ENCODE results near the gene CITED4. TPM values are rescaled to one million over a fixed set of nuclear protein-coding genes. Genes with fewer than 3 reads are reported as not detected.

Gene CITED4
- total RNA-seq, result 1 to 10 TPM; 2.9 to 4.4 TPM

GRCh38 chr1:40862008-40862863 is at the start of gene CITED4:
CITED4 (minus strand) TSS chr1:40862363; CDS start chr1:40862127, 236 bp downstream.
- Mint-ChIP-seq H3K27me3 (peaks cover 30% of the 10 kb centered on the region), H3K4me3 (peak within 1 kb of the TSS; percentile 82), H3K36me3 (peaks cover 2% of the 10 kb centered on the region), H3K4me1 (peaks cover 22% of the 10 kb centered on the region), H3K27ac (peak within 1 kb of the TSS; percentile 97), H3K9me3 (ENCODE audit: low read depth) (no peaks in the 10 kb centered on the region)
- DNase-seq (peak; percentile 97), ATAC-seq (peak; percentile 92)
- CTCF ChIA-PET, result interaction anchor here (0.6 to 8.3 kb wide), 22 partner anchors 9 to 968 kb away, joined by 3 to 195 read pairs (median 4); partner anchors contain the start of gene CTPS1

- H3K4me1 Mint-ChIP-seq, result no peaks in the 10 kb centered on the region
Observed at GRCh38 chr1:40911105-40911504, 48.9 kb upstream of the CITED4 start.

GRCh38 chr1:40909281-40909680 is 47.1 kb upstream of the CITED4 start:
- Mint-ChIP-seq H3K27me3 (no peaks in the 10 kb centered on the region), H3K4me1 (no peaks in the 10 kb centered on the region), H3K4me3 (no peak overlapping the region), H3K36me3 (no peaks in the 10 kb centered on the region), H3K9me3 (ENCODE audit: low read depth) (no peaks in the 10 kb centered on the region), H3K27ac (no peak overlapping the region)
- no peak for DNase-seq
- CTCF ChIA-PET, result interaction anchor here (1.6 kb wide), 1 partner anchor 43 kb away, joined by 4 read pairs; no protein-coding TSS in a partner anchor
- no peak for ATAC-seq

More at GRCh38 chr1:40911105-40911504, 48.9 kb upstream of the CITED4 start:
- Mint-ChIP-seq H3K27ac (no peak overlapping the region), H3K27me3 (no peaks in the 10 kb centered on the region), H3K4me3 (no peak overlapping the region), H3K9me3 (ENCODE audit: low read depth) (no peaks in the 10 kb centered on the region), H3K36me3 (no peaks in the 10 kb centered on the region)
- CTCF ChIA-PET, result interaction anchor here (0.8 kb wide), 1 partner anchor 35 kb away, joined by 3 read pairs; no protein-coding TSS in a partner anchor
- ATAC-seq, result no peak
- no peak for DNase-seq

GRCh38 chr1:40908350-40908749 is 46.2 kb upstream of the CITED4 start:
- Mint-ChIP-seq H3K9me3 (ENCODE audit: low read depth) (no peaks in the 10 kb centered on the region), H3K27me3 (no peaks in the 10 kb centered on the region), H3K36me3 (no peaks in the 10 kb centered on the region), H3K4me1 (no peaks in the 10 kb centered on the region), H3K27ac (no peak overlapping the region), H3K4me3 (no peak overlapping the region)
- ATAC-seq, result no peak
- CTCF ChIA-PET, result no interaction called here
- no peak for DNase-seq

- Mint-ChIP-seq H3K9me3 (ENCODE audit: low read depth) (no peaks in the 10 kb centered on the region), H3K27ac (no peak overlapping the region), H3K4me1 (no peaks in the 10 kb centered on the region), H3K27me3 (no peaks in the 10 kb centered on the region), H3K36me3 (no peaks in the 10 kb centered on the region), H3K4me3 (no peak overlapping the region)
- CTCF ChIA-PET, result no interaction called here
- no peak for DNase-seq
- ATAC-seq, result no peak
Observed at GRCh38 chr1:40907899-40908298, 45.7 kb upstream of the CITED4 start.

- no peak overlapping the region for H3K4me3 Mint-ChIP-seq
- ATAC-seq (no peak), DNase-seq (no peak)
- no peaks in the 10 kb centered on the region for H3K36me3 Mint-ChIP-seq
- no peak overlapping the region for H3K27ac Mint-ChIP-seq
- H3K27me3 Mint-ChIP-seq, result no peaks in the 10 kb centered on the region
- CTCF ChIA-PET, result no interaction called here
- H3K4me1 Mint-ChIP-seq, result no peaks in the 10 kb centered on the region
- H3K9me3 Mint-ChIP-seq (ENCODE audit: low read depth), result no peaks in the 10 kb centered on the region
Observed at GRCh38 chr1:40906781-40907400, 44.7 kb upstream of the CITED4 start.

- Mint-ChIP-seq H3K9me3 (ENCODE audit: low read depth) (no peaks in the 10 kb centered on the region), H3K4me3 (no peak overlapping the region), H3K27ac (no peak overlapping the region), H3K27me3 (no peaks in the 10 kb centered on the region), H3K36me3 (no peaks in the 10 kb centered on the region), H3K4me1 (no peaks in the 10 kb centered on the region)
- no peak for ATAC-seq
- DNase-seq, result no peak
- CTCF ChIA-PET, result no interaction called here
Observed at GRCh38 chr1:40905061-40905460, 42.9 kb upstream of the CITED4 start.

GRCh38 chr1:40903106-40903505 is 40.9 kb upstream of the CITED4 start:
- H3K4me1 Mint-ChIP-seq, result peaks cover 1% of the 10 kb centered on the region
- no peaks in the 10 kb centered on the region for H3K36me3 Mint-ChIP-seq
- CTCF ChIA-PET, result no interaction called here
- no peak overlapping the region for H3K27ac Mint-ChIP-seq
- no peak for ATAC-seq
- no peaks in the 10 kb centered on the region for H3K9me3 Mint-ChIP-seq (ENCODE audit: low read depth)
- DNase-seq, result no peak
- H3K4me3 Mint-ChIP-seq, result no peak overlapping the region
- H3K27me3 Mint-ChIP-seq, result no peaks in the 10 kb centered on the region

- no peak overlapping the region for H3K4me3 Mint-ChIP-seq
- CTCF ChIA-PET, result no interaction called here
- H3K9me3 Mint-ChIP-seq (ENCODE audit: low read depth), result no peaks in the 10 kb centered on the region
- DNase-seq (no peak), ATAC-seq (no peak)
- no peaks in the 10 kb centered on the region for H3K36me3 Mint-ChIP-seq
- peaks cover 3% of the 10 kb centered on the region for H3K4me1 Mint-ChIP-seq
- no peaks in the 10 kb centered on the region for H3K27me3 Mint-ChIP-seq
- H3K27ac Mint-ChIP-seq, result no peak overlapping the region
Observed at GRCh38 chr1:40901886-40902852, 40.0 kb upstream of the CITED4 start.

GRCh38 chr1:40899230-40899870 is 37.2 kb upstream of the CITED4 start:
- Mint-ChIP-seq H3K4me1 (peaks cover 3% of the 10 kb centered on the region), H3K27me3 (no peaks in the 10 kb centered on the region), H3K27ac (no peak overlapping the region), H3K36me3 (peaks cover 10% of the 10 kb centered on the region), H3K9me3 (ENCODE audit: low read depth) (peaks cover 8% of the 10 kb centered on the region), H3K4me3 (no peak overlapping the region)
- ATAC-seq, result no peak
- CTCF ChIA-PET, result no interaction called here
- no peak for DNase-seq

GRCh38 chr1:40898431-40898901 is 36.3 kb upstream of the CITED4 start:
- no peak for ATAC-seq
- Mint-ChIP-seq H3K36me3 (peaks cover 12% of the 10 kb centered on the region), H3K4me1 (peaks cover 3% of the 10 kb centered on the region), H3K4me3 (no peak overlapping the region), H3K27ac (no peak overlapping the region), H3K27me3 (no peaks in the 10 kb centered on the region), H3K9me3 (ENCODE audit: low read depth) (peaks cover 12% of the 10 kb centered on the region)
- DNase-seq, result no peak
- CTCF ChIA-PET, result no interaction called here

- Mint-ChIP-seq H3K9me3 (ENCODE audit: low read depth) (peaks cover 14% of the 10 kb centered on the region), H3K4me1 (peaks cover 3% of the 10 kb centered on the region), H3K36me3 (peaks cover 14% of the 10 kb centered on the region), H3K27me3 (no peaks in the 10 kb centered on the region), H3K27ac (no peak overlapping the region), H3K4me3 (no peak overlapping the region)
- CTCF ChIA-PET, result no interaction called here
- no peak for DNase-seq
- ATAC-seq, result no peak
Observed at GRCh38 chr1:40897513-40897912, 35.4 kb upstream of the CITED4 start.

GRCh38 chr1:40896482-40896881 is 34.3 kb upstream of the CITED4 start:
- peaks cover 3% of the 10 kb centered on the region for H3K4me1 Mint-ChIP-seq
- peaks cover under 1% of the 10 kb centered on the region for H3K27me3 Mint-ChIP-seq
- H3K9me3 Mint-ChIP-seq (ENCODE audit: low read depth), result peaks cover 14% of the 10 kb centered on the region
- DNase-seq, result no peak
- no peak overlapping the region for H3K4me3 Mint-ChIP-seq
- peaks cover 14% of the 10 kb centered on the region for H3K36me3 Mint-ChIP-seq
- ATAC-seq, result no peak
- CTCF ChIA-PET, result no interaction called here
- no peak overlapping the region for H3K27ac Mint-ChIP-seq
